Lower lobe of right lung (tissue), 2 donors: ENCODE data around the gene PRKG2. TPM values are rescaled to one million over a fixed set of nuclear protein-coding genes. Genes with fewer than 3 reads are reported as not detected.

Experiments
- ATAC-seq, 2 donors: fragments of 200-7000 bp; cut with Tn5 transposase; one replicate each; pipeline ENCODE4 v1.9.1; 2020 to 2022; ENCODE audit warnings: mild to moderate bottlenecking in 2 of 2, moderate library complexity in 2 of 2
- DNase-seq: peaks from one replicate; pipeline ENCODE4 v3.0.0-alpha.2; 2020
- H3K27ac ChIP-seq: fragments of 200-600 bp; one replicate; pipeline ENCODE4 v1.8.0; 2022
- H3K27me3 ChIP-seq: fragments of 200-600 bp; one replicate; pipeline ENCODE4 v1.8.0; 2022; ENCODE audit warnings: low read depth
- H3K36me3 ChIP-seq: fragments of 200-600 bp; one replicate; pipeline ENCODE4 v1.8.0; 2022; ENCODE audit warnings: mild to moderate bottlenecking
- H3K4me1 ChIP-seq: fragments of 200-600 bp; one replicate; pipeline ENCODE4 v1.8.0; 2022
- H3K4me3 ChIP-seq: fragments of 200-600 bp; one replicate; pipeline ENCODE4 v1.8.0; 2022; ENCODE audit warnings: mild to moderate bottlenecking
- H3K9me3 ChIP-seq: fragments of 200-600 bp; one replicate; pipeline ENCODE4 v1.8.0; 2022
- CTCF ChIP-seq: fragments of 200-600 bp; IDR thresholded peaks from one replicate; pipeline ENCODE4 v1.8.0; 2022; ENCODE audit warnings: antibody characterized with exemption, mild to moderate bottlenecking
- intact Hi-C: fragments of 100-400 bp; cut with DNase I; formaldehyde crosslinking; loops from one replicate; pipeline ENCODE4 v1.11.0; 2022
- total RNA-seq: library from RNA; stranded (reverse); fragmentation: NEBNext Ultra II Directional; extraction: Animal tissue kit (Norgen Biotek cat#: 25700); gene quantifications from one replicate; pipeline ENCODE4 v1.2.1, GENCODE V29; 2021
- donor health status: DM: no; HTN: yes; CAD: no; lungs with severe emphysema.

The PRKG2 gene
- total RNA-seq, 1 donor from 2014 or later, result 6.4 TPM

GRCh38 chr4:81142744-81143143 lies 72.3 kb downstream of the PRKG2 start:
- intact Hi-C loops, result no loop called here
- Histone ChIP-seq H3K4me1 (no peaks in the 10 kb centered on the region), H3K27ac (no peak overlapping the region), H3K4me3 (no peak overlapping the region), H3K9me3 (no peaks in the 10 kb centered on the region), H3K36me3 (no peaks in the 10 kb centered on the region), H3K27me3 (no peaks in the 10 kb centered on the region)
- DNase-seq, result no peak
- no peak for ATAC-seq
- TF ChIP-seq CTCF, result no peak

- Histone ChIP-seq H3K4me3 (no peak overlapping the region), H3K36me3 (no peaks in the 10 kb centered on the region), H3K9me3 (no peaks in the 10 kb centered on the region), H3K27ac (no peak overlapping the region), H3K27me3 (no peaks in the 10 kb centered on the region), H3K4me1 (no peaks in the 10 kb centered on the region)
- intact Hi-C loops, result no loop called here
- DNase-seq, result no peak
- ATAC-seq, result no peak
- TF ChIP-seq CTCF, result no peak
Measured at GRCh38 chr4:81137894-81138293, 77.1 kb downstream of the PRKG2 start.

- Histone ChIP-seq H3K27ac (no peak overlapping the region), H3K4me3 (no peak overlapping the region), H3K4me1 (no peaks in the 10 kb centered on the region), H3K36me3 (no peaks in the 10 kb centered on the region), H3K27me3 (no peaks in the 10 kb centered on the region), H3K9me3 (no peaks in the 10 kb centered on the region)
- no peak for ATAC-seq
- TF ChIP-seq CTCF, result no peak
- DNase-seq, result no peak
- intact Hi-C loops, result no loop called here
Measured at GRCh38 chr4:81137446-81137845, 77.6 kb downstream of the PRKG2 start.

- ATAC-seq (no peak), DNase-seq (no peak)
- H3K4me3 ChIP-seq, result no peak overlapping the region
- intact Hi-C loops, result no loop called here
- no peak overlapping the region for H3K27ac ChIP-seq
- H3K27me3 ChIP-seq, result no peaks in the 10 kb centered on the region
- H3K9me3 ChIP-seq, result no peaks in the 10 kb centered on the region
- TF ChIP-seq CTCF, result no peak
- no peaks in the 10 kb centered on the region for H3K36me3 ChIP-seq
- no peaks in the 10 kb centered on the region for H3K4me1 ChIP-seq
Measured at GRCh38 chr4:81136161-81136905, 78.7 kb downstream of the PRKG2 start.

- no peak for TF ChIP-seq CTCF
- no peaks in the 10 kb centered on the region for H3K4me1 ChIP-seq
- DNase-seq, result no peak
- H3K27ac ChIP-seq, result no peak overlapping the region
- no peak overlapping the region for H3K4me3 ChIP-seq
- H3K27me3 ChIP-seq, result no peaks in the 10 kb centered on the region
- ATAC-seq, result no peak
- no peaks in the 10 kb centered on the region for H3K9me3 ChIP-seq
- H3K36me3 ChIP-seq, result no peaks in the 10 kb centered on the region
- intact Hi-C loops, result no loop called here
Measured at GRCh38 chr4:81135501-81135900, 79.5 kb downstream of the PRKG2 start.
